Eye (tissue), 1 donor: ENCODE results near the gene HTR3B.

Source experiments
- DNase-seq: peaks from one replicate; pipeline ENCODE4 v3.0.0-alpha.2; 2015

Gene HTR3B

DNA sequence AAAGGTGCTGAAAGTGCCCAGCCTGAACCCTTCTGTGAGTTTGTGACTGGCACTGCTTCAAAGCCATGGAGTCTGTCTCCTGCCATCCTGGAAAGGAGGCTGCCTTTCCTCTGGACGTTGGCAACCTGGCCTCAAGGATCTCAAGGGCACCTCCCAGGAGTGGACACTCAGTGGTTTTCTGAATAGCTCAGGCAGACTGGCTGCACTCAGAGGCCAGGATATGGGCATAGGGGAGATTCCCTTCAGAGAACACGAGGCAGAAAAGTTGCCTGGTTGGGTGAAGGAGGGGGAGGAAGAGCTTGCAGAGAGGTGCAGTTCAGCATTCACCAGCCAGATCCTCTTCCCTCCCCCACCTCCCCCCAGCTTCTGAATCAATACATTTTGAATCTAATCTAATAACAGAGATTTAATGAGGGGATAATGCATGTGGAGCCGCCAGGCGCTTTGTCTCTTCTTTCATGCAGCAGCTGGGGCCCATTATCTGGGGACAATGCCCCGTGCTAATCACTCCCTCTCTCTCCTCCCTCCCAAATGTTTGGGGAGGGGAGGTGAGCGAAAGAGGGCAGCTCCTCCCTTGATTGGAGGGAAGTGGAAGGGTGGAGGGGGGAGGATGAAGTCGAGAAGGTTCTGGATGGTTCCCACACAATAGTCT, 88.0 kb downstream of the HTR3B start:
- peak; percentile 87 for DNase-seq

DNA sequence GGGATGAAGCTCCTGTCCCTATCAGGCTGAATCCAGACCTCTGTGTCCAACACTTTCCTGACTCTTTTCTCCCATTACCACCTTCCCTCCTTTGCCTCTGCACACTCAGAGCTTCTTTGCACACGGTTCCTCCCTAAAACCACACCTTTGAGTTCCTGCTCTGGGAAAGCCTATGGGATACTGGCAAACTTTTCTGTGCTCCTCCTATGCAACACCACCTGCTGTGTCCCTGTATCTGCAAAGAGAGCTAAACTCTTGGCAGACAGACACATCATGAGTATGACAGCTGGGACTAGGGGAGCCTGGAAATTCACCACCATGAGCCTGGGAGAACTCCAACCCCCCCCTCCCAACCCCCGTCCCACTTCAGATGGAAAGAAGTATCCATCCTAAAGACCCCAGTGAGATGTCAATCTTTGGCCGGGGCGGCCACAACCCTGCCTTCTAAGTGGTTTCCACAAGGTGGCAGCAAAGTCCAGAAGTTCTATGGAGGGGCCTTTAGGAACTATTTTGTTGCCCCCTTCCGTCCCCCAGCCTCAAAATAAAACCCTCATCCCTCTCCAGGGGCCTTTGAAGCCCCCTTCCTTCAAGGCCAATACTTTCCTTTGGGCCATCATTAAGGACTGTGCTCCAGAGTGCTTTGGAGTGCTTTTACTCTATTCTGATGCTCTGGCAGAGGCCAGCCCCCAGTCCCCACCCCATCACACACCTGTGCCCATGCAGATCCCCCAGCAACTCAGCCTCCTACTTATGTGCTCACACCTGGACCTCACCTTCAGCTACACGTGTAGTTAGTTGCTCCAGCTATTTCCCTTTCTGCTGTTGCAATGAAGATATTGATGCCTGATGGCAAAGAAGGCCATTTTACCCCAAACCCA, 89.7 kb downstream of the HTR3B start:
- DNase-seq, result peak; percentile 66
